Measurements from ENCODE around the gene CLN5. TPM values are rescaled to one million over a fixed set of nuclear protein-coding genes. Genes with fewer than 3 reads are reported as not detected.

Gene CLN5
- 35.4 and 36.1 TPM in 2 replicates for total RNA-seq

GRCh38 chr13:76991796-76992547 lies at the start of gene CLN5:
Gene CLN5, plus strand, starts transcription at chr13:76992081. Its CDS starts 18 bp downstream, at chr13:76992099.

GRCh38 chr13:76948149-76948548 lies 43.7 kb upstream of the CLN5 start, which contains the start of gene ACOD1:
Gene ACOD1, plus strand, starts transcription at chr13:76948511. Its CDS starts 48 bp downstream, at chr13:76948559.

GRCh38 chr13:77026861-77027621 lies 35.2 kb downstream of the CLN5 start, which contains the start of gene FBXL3:
Gene FBXL3, minus strand, starts transcription at chr13:77027159. Its CDS starts 5,299 bp downstream, at chr13:77021860.

Other genes starting within 250 kb of the CLN5 start
- gene KCTD12, start 105.7 kb upstream of the CLN5 start, total RNA-seq, result 64.7 and 78.5 TPM in 2 replicates
- gene ACOD1, start 43.6 kb upstream of the CLN5 start, total RNA-seq, result not detected in 2 replicates
- 70.5 and 74.5 TPM in 2 replicates for gene FBXL3, start 35.1 kb downstream of the CLN5 start, total RNA-seq